Measurements from ENCODE around the gene SNX8. TPM values are rescaled to one million over a fixed set of nuclear protein-coding genes. Genes with fewer than 3 reads are reported as not detected.

SNX8 gene
- total and polyA plus RNA-seq, 9 of the 15 experiments (the other 6 are each of a cell fraction or from before 2014, with no cell fraction given): 2.7 to 51.6 (median 16.9) TPM

- peak; percentile 12 for TF ChIP-seq PCBP1 (IDR thresholded peaks at IDR 0.05; ENCODE audit: low read depth, low read length, poor library complexity, severe bottlenecking)
- no peak for TF ChIP-seq RFX1 (IDR thresholded peaks at IDR 0.05)
- no peak for TF ChIP-seq SMC3 (conservative IDR thresholded peaks at IDR 0.05; ENCODE audit: insufficient read depth, low read depth, low read length)
- no peak for TF ChIP-seq KLF10 (CRISPR knock-in tag; IDR thresholded peaks at IDR 0.05)
- peak; percentile 48; the same call in 1 of the 2 replicates for TF ChIP-seq ZBTB40 (IDR thresholded peaks at IDR 0.05)
- TF ChIP-seq ZBTB40 (CRISPR knock-in tag; IDR thresholded peaks at IDR 0.05): no peak
- TF ChIP-seq RFX5 (IDR thresholded peaks at IDR 0.05; ENCODE audit: low read depth, low read length): no peak
- TF ChIP-seq GATA2 (CRISPR knock-in tag; IDR thresholded peaks at IDR 0.05): no peak
- TF ChIP-seq ZBTB33 (CRISPR knock-in tag; IDR thresholded peaks at IDR 0.05): 0 out of 2 replicates have a peak, but pooled peaks have one; percentile 15
- TF ChIP-seq NFYB (IDR thresholded peaks at IDR 0.05; ENCODE audit: extremely low read depth, insufficient read length): no peak
- no peak for TF ChIP-seq HMGXB4 (CRISPR knock-in tag; IDR thresholded peaks at IDR 0.05)
These were observed 40.9 kb upstream of the SNX8 start (continued) for GRCh38 chr7:2354939-2355704.

Data from K562 (cell line).